HG03558 (cell line): ENCODE data around the gene ZNRF1.

Source experiments
- ATAC-seq: cut with Tn5 transposase; IDR thresholded peaks from one replicate; pipeline ENCODE4 v1.9.1; 2021; ENCODE audit warnings: moderate number of reproducible peaks; ENCODE audit not compliant: unreplicated experiment; ENCODE audit errors: extremely low read depth

The ZNRF1 gene

DNA sequence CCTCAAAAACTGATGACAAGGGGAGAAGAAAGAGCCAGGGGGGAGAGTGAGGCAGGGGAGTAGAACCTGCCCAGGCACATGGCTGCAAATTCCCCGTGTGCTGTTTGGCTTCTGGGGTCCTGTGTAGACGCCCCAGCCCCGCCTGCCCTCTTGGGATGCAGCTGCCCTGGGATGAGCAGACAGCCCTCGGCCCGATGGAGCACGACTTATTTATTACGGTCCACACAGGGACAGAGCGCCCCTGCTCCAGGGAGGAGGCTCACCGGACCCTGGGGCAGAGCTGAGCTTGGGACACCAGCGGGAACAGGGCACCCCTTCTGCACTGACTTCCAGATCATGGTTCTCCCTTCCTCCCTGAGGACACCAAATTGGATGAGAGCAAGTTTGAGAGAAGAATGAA lies 108.7 kb downstream of the ZNRF1 start:
- ATAC-seq = no peak

DNA sequence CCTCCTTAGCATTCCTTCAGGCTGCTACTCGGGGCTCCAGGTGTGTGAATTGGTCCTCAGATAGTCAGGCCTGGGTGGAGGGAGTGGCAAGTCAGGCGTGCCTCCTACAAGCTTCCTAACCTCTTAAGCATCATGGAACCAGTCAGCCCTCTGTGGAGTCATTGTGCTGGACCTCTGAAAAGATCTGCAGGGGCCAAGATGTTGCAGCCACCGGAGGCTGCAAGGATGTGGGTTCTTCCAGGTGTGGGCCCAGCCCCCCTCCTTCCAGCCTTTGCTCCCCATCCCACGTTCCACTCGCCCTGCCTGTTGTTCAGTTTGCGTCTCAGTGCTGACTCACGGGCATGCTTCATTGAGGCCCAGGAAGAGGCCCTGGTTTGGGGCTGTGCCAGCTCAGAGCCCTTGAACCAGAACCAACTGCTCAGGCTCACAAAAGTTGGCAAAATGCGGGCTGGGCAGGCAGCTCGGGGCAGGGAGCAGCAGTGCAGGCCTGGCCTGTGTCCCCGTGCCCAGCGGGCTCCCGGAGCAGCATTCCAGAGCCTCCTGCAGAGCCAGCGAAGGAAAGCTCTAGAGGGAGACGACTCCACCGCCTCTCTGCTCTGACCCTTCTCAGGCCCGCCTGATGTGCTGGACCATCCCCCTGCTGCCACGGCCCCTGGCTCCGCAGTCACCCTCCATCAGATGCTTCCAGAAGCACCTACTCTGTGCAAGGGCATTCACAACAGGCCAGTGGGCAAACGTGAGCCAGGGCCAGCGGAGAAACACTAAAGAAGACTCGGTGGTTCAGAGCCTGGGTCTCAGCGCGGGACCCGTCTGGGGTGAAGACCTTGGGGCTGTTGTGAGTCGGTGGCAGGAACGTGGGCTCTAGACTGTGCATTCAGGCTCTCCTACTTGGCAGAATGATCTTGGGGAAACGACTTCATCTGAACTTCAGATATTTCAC lies 110.2 kb downstream of the ZNRF1 start:
- no peak for ATAC-seq

DNA sequence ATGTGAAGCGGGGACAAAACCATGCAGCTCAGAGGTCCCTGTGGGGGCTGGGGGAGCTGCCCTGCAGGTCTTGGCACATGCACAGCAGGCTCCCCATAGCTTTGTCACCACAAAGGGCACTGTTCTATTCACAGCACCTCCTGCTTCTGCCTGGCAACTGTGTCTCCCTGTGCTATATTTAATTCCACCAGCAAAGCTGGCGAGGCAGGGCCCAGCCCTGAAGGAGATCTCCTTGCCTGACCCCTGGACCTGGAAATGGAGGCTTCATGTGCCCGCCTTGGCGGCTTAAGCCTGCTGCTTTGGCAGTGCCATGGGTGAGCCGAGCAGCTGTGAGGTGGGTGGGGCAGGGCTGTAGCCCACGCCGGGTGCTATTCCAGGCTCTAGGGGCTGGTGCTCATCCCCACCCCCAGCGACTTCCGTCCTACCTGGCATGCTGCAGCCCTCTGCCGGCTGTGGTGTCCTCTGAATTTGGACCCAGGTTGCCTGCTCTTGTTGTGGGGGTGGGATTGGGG lies 111.0 kb downstream of the ZNRF1 start:
- no peak for ATAC-seq

DNA sequence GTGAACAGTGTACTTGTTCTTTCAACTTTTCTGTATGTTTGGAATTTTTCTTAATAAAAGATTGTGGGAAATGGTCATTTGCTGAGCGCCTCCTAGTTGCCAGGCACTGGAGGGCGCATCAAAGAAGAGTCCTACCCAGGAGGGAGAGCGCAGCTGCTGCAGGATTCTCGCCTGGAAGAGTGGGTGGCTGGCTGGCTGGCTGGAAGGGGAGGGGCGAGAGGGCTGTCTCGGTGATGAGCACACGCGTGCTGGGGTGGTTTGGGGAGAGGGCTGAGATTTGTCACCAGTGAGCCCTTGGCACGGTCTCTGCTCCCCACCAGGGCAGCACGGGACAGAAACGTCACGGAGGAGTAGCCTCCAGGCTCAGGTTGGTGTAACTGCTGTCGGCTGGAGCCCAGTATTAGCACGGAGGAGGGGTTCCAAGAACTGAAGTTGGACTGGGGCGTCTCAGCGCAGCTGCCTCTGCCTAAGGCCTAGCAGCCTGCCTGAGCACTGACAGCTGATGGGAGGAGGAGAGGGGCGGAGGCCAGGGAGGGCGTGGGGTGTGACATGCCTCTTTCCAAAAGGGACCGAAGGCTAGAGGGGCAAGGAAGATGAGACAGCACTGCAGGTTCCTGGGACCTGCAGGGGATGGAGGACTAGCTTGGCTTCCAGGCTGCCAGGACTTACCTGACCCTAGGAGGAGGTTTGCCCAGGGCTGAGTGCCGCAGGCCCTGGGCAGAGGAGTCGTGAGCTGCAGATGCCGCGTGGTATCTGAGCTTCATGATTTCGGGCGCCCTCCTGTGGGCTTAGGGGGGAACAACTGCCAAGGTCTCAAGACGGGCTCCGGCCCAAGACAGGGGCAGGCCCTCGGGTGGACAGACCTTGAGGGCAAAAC lies 112.1 kb downstream of the ZNRF1 start:
- ATAC-seq = no peak

DNA sequence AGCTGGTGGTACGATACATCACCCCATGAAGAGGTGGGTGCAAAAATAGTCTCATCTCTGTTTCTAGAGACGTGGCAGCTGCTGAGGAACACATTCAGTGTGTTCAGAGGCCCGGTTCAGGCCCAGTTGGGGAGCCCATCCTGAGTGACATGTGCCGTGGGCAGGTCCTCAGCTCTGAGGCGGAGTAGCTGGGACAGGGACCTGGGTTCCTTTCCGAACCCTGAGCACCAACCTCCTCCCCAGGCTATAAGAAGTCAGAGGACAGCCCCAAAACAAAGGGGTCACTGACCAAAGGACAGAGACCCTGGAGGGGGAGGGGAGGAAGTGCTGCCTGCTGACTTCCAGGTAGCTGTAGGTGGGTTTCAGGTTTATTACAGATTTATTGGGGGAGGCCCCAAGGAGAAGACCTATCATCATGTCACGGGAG lies 112.7 kb downstream of the ZNRF1 start:
- no peak for ATAC-seq

DNA sequence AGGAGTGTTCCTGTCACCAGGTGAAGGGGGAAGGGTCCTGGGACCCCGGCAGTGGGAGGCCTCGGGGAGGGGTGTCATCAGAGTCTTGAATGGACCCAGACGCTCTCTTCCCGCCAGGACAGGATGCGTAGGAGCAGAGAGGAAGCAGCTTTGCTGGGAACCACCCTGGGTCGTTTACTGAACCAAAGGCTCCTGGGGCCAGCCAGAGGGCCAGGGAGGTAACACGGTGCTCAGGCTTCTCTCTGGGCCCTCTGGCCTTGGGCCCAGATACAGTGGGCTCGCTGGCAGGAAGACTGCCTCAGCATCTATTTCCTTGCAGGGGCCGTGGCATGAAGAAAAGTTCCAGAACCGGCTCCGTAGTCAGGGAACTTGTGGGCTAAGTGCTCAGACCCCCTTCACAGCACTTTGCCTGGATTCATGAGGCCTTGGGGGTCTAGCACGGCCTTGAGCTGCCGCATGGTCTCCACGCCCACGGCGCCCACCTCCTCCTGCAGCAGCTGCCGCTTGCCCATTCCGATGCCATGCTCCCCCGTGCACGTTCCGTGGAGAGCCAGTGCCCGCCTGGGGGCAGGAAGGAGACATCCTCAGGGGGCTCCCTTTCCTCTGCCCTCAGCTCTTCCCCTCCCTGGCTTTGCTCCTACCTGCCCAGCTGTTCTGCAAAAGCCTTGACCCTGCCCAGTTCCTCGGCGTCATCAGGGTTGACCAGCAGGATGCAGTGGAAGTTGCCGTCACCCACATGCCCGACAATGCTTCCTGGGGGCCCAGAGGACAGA lies 113.3 kb downstream of the ZNRF1 start:
- ATAC-seq = no peak

DNA sequence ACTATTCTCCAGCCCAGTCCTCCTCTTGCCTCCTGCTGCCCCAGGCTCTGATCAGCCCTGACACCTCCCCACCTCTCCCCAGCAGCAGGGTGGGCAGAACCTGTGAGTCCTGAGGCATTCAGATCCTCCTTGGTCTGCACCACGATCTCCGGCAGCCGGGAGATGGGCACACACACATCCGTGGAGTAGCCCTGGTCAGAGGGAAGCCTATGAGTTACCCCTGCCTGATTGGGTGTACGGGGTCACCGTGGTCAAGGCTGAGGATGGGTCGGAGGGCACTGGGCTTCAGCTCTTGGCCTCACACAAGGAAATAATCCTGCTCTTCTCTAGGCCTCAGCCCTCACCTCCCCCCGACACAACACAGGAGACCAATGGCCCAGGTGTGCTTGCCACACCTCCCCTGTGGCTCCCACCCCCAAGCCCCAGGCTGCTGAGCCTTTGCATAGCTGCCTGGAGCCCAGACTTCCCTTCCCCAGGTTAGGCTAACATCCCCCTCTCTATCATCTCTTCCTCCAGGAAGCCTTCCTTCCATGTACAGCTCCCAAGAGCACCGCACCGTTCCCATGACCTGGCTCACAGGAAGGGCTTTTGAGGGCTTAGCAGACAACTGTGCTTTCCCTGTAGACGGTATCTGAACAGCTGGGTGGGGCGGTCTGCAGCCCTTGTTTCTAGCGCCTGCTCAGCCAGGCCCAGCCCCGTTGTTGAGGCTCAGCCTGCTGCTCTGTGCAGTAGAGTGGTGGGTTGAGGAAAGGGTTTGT lies 114.1 kb downstream of the ZNRF1 start:
- ATAC-seq = no peak

DNA sequence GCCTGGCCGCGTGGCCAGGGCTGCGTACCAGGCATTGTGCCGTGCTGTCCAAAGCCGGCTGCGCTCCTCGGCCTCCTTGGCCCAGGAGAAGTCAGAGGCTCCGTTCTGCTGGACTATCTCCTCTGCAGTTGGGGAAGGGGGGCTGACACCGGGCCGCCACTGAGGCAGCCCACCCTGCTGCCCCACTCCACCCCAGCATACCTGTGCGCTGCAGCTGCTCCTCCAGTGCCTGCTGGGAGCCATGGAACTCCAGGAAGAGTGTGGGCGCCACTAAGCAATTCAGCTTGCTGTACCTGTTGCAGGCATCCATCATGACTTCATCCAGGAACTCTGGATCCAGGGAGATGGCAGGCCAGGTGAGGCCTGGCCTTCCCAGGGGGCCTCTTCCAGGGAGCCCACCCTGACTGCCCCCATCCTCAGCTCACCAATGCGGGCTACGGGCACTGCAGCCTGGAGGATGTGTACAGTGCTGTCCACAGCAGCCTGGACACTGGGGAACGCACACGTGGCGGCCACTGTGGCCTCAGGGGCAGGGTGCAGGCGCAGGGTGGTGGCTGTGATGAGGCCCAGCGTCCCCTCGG lies 114.8 kb downstream of the ZNRF1 start:
- no peak for ATAC-seq

DNA sequence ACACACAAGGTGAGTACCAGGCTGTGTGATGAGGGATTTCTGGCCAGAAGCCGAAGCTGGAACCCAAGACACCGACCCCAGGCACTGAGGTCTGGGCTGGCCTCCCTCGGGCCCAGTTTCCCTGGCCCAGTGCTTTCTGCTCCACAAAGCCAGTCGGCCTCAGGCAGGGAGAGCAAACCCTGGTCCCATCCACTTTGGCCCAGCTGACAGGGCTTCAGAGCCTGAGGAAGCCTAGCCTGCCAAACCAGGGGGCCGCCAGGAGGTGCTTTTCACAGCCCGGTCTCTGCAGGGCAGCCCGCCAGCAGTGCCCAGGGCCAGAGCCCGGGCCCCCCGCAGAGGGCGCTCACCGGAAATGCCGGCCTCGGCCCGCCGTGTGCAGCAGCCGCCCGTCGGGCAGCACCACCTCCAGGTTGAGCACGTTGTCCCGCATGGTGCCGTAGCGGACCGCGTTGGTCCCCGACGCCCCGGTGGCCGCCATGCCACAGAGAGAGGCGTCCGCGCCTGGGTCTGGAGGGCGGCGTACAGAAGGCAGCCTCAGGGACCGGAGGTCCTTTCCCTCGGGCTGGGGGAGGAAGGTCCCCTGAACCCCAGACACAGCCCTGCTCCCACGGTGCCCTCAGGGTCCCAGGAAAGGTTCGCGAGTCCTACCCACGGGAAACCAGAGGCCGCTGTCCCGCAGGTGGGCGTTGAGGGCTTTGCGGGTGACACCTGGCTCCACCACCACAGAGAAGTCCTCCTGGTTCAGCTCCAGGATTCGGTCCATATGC lies 115.5 kb downstream of the ZNRF1 start:
- ATAC-seq = no peak

DNA sequence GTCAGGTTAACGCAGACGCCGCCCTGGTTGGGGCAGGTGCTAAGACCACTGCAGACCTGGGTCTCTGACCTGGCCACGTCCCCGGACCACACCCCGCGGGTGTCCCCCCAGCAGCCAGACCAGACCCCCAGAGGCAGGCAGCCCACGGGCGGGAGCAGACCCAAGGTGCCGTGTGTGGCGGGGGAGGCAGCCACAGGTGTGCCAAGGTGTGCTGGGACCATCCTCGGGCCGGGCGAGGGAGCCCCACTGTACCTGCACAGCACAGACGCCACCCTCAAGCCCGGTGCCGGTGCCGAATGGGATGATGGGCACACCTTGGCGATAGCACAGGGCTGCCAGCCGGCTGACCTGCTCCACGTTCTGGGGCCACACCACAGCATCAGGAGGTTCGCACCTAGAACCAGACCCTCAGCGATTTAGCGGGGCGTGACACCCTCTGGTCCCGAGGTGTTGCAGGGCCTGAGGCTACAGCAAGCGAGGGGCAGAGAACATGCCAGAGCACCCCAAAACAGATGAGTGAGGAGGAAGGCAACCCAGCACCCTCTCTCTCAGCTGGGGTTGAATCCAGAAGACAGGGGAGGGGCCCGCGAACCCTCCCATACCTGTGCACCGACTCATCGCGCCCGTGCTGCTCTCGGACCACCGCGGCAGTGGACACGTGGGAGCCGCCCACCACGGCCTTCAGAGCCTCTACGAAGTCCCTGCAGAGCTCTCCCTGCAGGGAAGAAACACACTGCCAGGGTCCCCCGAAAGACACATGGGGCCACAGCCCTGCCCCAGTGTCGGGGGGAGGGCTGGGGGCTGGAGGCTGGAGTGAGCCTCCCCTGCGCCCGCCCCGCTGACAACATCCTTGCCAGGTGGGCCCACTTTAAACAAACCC lies 116.4 kb downstream of the ZNRF1 start:
- ATAC-seq = no peak

DNA sequence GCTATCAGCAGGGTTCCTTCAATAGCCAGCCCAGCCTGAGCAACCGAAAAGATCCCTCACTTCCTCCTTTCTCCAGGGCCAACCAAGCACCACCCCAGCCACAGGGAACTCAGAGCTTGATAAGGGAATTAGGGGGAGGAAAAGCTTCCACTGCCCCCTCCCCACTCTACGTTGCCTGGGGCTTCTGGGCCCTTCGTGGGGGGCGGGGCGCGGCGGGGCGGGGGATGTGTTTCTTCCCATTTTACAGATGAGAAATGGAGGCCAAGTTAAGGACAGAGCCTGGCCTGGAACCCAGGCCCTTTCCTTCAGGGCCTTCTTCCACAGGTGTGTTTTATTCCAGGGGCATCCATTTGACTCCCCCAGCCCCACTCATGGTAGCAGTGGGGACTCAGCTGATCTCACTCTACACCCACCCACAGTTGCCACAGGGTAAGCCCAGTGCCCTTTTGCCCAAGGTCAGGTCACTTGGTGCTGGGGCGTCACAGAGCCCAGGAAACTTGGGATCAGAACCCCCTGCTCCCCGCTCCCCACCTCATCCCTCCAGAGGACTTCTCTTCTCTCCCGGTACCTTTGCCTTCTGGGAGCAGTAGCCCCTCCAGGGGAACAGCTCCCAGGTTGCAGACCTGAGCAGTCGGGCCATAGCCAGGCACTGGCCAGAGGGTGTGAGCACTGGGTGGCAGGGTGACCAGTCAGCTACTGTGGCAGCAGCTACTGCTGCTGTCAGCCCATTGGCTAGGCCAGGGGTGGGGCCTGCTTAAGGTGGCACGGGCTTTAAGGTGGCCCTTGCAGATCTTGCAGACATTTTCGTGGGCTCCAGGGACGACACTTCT lies 117.5 kb downstream of the ZNRF1 start, which contains the start of gene LDHD:
Gene LDHD (minus strand): TSS at position 700 of the 830 bp plus-strand sequence. CDS start 60 bp downstream, at position 640.
- ATAC-seq = no peak

DNA sequence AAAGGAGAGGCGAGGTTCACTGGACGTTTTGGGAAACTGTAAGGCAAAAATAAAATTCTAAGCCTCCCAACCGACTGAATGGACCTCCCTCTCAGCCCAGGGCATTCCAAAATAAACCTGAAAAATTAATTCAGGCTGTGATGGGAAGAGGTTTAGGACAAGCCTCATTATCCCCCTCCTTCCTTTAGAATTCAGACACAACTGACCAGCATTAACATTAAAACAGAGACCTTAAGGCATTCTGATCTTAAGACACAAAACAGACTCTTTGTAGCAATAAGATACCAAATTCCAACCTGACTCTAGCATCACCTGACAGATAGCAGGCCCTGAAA lies 118.1 kb downstream of the ZNRF1 start:
- no peak for ATAC-seq

DNA sequence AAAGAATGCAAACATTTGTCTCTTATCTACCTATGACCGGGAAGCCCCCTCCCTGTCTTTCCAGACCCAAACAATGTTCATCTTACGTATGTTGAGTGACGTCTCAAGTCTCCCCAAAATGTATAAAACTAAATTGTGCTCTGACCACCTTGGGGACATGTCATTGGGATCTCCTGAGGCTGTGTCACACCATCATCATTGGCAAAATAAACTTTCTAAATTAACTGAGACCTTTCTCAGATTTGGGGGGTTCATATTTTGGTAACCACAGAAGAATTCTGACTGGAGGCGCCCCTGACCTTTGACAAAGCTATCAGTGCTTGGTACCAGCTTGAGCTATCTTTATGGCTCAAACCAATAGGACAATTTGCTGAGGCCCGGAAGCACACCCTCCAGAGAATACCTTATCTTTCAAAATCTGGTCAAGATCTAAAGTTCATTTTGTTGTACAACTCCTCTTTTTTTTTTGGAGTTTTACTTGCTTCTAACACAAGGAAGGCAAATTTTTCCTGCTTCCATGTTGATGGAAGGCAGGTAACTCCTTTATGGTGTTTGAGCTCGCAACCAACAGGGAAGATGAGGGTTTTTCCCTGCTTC lies 120.2 kb downstream of the ZNRF1 start:
- ATAC-seq = no peak

DNA sequence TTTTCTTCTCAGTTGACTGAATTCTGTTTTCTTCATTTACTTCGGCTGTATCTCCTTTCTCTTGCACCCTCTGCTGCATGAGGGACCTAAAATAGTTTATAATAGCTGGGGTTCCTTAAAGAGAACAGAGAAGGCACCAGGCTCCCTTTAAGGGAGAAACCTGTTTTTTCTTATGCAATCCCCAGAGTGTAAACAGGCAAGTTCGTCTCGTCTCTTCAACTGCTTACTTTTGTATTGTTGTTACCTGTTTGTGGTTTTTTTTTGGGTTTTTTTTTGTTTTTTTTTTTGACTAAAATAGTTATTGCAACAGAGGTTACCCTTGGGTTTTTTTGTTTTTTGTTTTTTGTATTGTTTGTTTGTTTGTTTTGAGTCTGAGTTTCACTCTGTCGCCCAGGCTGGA lies 121.4 kb downstream of the ZNRF1 start:
- no peak for ATAC-seq

DNA sequence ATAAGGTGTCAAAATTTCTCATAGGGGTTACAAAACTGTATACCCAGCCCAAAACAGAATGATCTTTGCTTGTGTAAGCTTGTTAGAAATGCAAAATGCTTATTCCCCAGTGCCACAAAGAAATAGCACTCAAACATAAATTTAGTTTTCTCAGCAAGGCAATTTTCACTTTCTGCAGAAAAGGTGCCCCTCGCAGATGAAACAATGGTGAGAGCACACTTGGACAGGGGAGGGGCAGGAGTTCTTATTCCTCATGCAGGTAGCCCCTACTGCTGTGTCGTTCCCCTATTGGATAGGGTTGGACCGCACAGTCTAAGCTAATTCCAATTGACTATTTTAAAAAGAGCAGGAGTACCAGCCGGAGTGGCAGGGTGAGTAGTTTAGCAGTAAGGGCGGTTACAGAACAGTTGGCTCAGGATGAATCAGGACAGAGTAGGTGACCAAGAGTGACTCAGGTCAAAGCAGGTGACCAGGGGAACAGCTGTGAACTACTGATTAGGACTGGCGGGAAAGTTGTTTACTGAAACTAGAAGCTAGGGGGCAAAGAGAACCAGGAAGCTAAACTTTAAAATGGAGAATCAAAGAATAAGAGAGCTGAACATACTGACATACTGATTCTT lies 123.2 kb downstream of the ZNRF1 start:
- ATAC-seq = no peak

DNA sequence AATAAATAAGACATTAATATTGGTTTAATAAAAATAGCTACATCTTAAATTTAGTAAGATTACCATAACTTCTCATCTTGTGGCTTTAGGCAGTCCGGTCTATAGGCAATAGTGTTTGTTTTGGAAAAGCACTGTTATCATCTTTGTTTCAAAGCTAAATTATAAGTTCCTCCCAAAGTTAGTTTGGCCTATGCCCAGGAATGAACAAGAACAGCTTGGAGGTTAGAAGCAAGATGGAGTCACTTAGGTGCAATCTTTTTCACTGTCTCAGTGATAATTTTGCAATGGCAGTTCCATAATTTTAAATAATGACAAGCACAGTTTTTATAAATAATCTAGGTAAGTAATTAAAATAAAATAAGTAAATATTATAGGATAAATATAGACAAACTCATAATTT lies 123.8 kb downstream of the ZNRF1 start:
- ATAC-seq = no peak
